ENCODE measurements around the gene AMZ2.

DNA sequence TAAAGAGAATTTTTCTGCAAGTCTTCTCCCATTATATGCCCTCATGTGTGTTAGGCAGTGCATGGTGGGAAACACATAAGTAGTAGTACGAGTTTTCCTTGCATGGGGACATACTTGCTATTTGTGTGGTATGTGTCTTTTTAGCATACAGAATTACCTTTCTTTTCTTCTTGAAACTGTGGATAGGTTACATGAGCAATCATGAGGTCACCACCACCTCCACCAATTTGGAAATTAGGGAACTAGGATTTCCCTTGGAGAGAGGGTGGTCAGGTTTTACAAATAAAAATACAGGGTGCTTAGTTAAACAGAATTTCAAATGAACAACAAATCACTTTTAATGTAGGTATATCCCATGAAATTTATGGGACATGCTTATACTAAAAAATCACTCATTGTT, 16.3 kb upstream of the AMZ2 start:
- TF ChIP-seq, protein P1, sequence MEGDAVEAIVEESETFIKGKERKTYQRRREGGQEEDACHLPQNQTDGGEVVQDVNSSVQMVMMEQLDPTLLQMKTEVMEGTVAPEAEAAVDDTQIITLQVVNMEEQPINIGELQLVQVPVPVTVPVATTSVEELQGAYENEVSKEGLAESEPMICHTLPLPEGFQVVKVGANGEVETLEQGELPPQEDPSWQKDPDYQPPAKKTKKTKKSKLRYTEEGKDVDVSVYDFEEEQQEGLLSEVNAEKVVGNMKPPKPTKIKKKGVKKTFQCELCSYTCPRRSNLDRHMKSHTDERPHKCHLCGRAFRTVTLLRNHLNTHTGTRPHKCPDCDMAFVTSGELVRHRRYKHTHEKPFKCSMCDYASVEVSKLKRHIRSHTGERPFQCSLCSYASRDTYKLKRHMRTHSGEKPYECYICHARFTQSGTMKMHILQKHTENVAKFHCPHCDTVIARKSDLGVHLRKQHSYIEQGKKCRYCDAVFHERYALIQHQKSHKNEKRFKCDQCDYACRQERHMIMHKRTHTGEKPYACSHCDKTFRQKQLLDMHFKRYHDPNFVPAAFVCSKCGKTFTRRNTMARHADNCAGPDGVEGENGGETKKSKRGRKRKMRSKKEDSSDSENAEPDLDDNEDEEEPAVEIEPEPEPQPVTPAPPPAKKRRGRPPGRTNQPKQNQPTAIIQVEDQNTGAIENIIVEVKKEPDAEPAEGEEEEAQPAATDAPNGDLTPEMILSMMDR (IDR thresholded peaks at IDR 0.05; ENCODE audit: low read depth, low read length): no peak
- TF ChIP-seq EZH2phosphoT487 (IDR thresholded peaks at IDR 0.05; ENCODE audit: low read depth): no peak

Data from OCI-LY3 (cell line).